ENCODE measurements around the gene NLRP9. TPM values are rescaled to one million over a fixed set of nuclear protein-coding genes. Genes with fewer than 3 reads are reported as not detected.

Gene NLRP9
- total RNA-seq, 1 experiment from 2014 or later = not detected

- in situ Hi-C loops (cut with HindIII; ENCODE audit: low pct_unique_long_range_greater_than_20kb, low sequenced_read_pairs) = no loop called here
Observed at GRCh38 chr19:55712804-55713631, 25.2 kb downstream of the NLRP9 start.

DNA sequence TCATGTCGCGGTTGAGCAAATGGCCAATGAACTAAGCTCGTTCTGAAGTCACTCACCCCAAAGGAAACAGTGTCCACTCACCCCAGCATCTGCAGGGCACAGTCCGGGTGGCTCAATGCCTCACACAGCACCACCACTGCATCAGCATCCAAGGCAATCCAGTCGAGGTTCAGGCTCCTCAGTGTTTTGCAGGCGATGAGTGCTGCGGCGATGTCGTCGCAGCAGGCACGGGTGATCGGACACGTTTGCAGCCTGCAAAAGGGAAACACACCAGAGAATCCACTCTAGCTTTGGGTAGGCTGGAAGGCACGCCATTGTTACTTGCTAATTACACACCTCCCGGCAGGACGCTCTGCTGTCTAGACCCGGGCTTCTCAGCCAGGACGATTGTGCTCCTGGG is 26.5 kb downstream of the NLRP9 start:
- no peak for DNase-seq (ENCODE audit: low read depth, low spot score)
- in situ Hi-C loops (cut with HindIII; ENCODE audit: low pct_unique_long_range_greater_than_20kb, low sequenced_read_pairs) = no loop called here

More at GRCh38 chr19:55712804-55713631, 25.2 kb downstream of the NLRP9 start:
- DNase-seq (ENCODE audit: low read depth, low spot score) = no peak

DNA sequence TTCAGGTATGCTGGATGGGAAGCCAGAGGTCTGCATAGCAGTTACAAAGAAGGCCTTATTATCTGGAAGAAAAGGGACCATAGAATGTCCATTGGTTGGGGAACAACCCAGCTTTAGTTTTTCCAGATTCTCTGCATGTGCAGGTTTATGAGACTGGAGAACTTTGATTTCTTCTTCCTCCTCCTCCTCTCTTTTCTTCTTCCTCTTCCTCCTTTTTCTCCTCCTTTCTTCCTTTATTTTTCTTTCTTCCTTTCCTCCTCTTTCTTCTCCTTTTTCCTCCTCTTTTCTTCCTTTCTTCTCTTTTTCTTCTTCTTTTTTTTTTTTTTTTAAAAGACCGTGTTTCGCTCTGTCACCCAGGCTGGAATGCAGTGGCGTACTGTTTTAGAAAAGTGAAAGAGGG is 32.2 kb downstream of the NLRP9 start:
- DNase-seq (ENCODE audit: low read depth, low spot score) = no peak
- in situ Hi-C loops (cut with HindIII; ENCODE audit: low pct_unique_long_range_greater_than_20kb, low sequenced_read_pairs) = no loop called here

DNA sequence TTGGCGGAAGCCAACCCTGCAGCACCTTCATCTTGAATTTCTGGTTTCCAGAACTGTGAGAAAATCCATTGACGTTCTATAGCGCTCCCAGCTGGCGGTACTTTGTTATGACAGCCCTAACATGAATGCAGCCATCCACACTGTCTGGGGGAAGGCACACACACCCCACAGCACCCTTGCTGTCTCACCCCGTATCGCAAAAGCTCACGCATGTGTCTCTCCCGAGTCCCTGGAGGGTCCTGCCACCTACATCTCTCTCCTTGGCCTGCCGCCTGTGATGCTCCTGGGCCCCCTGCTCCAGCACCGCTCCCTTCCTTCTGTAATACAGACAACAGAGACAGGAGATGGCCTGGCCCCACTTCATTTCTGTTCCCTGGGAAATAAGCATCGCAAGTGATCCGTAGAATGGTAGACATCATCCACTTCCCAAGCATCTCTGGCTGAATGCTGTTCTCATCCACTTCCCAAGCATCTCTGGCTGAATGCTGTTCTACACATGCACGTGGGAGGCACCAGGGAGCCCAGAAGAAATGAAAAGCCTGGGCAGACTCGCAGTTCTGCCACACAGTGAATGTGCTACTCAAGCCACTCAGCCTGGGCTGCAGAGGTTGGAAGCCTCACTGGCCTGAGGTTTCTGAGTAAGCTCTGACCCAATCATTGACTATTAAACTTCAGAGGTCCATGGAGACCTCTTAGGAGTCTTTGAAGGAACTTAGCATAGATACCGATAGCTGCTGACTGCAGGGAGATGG is 33.5 kb downstream of the NLRP9 start:
- DNase-seq (ENCODE audit: low read depth, low spot score) = no peak
- in situ Hi-C loops (cut with HindIII; ENCODE audit: low pct_unique_long_range_greater_than_20kb, low sequenced_read_pairs) = no loop called here

- DNase-seq (ENCODE audit: low read depth, low spot score) = peak; percentile 47
- in situ Hi-C loops (cut with HindIII; ENCODE audit: low pct_unique_long_range_greater_than_20kb, low sequenced_read_pairs) = no loop called here
Observed at GRCh38 chr19:55703790-55704215, 34.4 kb downstream of the NLRP9 start.

GRCh38 chr19:55702131-55702627 is 36.0 kb downstream of the NLRP9 start:
- DNase-seq (ENCODE audit: low read depth, low spot score) = no peak
- in situ Hi-C loops (cut with HindIII; ENCODE audit: low pct_unique_long_range_greater_than_20kb, low sequenced_read_pairs) = no loop called here

- no peak for DNase-seq (ENCODE audit: low read depth, low spot score)
- in situ Hi-C loops (cut with HindIII; ENCODE audit: low pct_unique_long_range_greater_than_20kb, low sequenced_read_pairs) = no loop called here
Observed at GRCh38 chr19:55700813-55701212, 37.4 kb downstream of the NLRP9 start.

DNA sequence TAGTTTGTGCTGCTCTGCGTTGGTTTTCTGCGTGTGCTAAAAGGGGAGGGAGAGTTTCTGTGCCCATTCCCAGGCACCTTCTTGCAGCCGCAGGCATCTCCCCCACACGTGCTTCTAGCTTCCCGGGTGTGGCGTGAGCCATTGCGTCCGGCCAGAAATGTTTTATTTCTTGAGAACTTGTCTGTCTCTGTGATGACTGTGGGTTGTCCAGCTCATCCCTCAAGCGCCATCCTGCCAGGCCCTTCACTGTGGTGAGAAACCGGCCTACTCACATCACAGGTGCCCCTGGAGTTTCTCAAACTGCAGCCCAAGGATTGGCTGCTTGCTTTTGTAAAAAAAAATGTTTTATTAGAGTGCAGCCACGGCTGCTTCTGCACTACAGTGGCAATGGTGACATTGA is 39.0 kb downstream of the NLRP9 start:
- no peak for DNase-seq (ENCODE audit: low read depth, low spot score)
- in situ Hi-C loops (cut with HindIII; ENCODE audit: low pct_unique_long_range_greater_than_20kb, low sequenced_read_pairs) = no loop called here

GRCh38 chr19:55698256-55698655 is 39.9 kb downstream of the NLRP9 start:
- in situ Hi-C loops (cut with HindIII; ENCODE audit: low pct_unique_long_range_greater_than_20kb, low sequenced_read_pairs) = no loop called here

DNA sequence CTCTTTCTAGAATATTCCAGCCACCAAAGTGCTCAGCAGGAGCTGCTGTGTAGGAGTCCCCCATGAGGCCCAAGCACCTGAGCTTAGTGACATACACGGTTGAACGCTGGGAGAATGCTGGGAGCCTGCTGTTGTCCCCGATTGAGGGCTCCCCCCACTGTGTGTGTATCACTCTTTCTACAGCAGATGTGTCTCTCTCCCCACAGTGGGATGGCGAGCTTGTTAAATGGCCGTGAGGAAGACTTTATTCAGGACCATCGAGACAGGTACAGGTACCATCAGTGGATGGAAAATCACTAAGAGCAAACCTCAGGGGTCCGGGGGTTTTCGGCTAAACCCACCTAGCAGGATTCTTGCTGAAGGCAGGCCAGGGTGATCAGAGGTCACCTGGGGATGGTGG is 40.5 kb downstream of the NLRP9 start:
- in situ Hi-C loops (cut with HindIII; ENCODE audit: low pct_unique_long_range_greater_than_20kb, low sequenced_read_pairs) = no loop called here

More at GRCh38 chr19:55698256-55698655, 39.9 kb downstream of the NLRP9 start:
- no peak for DNase-seq (ENCODE audit: low read depth, low spot score)

GRCh38 chr19:55697069-55697440 is 41.1 kb downstream of the NLRP9 start:
- in situ Hi-C loops (cut with HindIII; ENCODE audit: low pct_unique_long_range_greater_than_20kb, low sequenced_read_pairs) = no loop called here

More for the DNA sequence above, 40.5 kb downstream of the NLRP9 start:
- DNase-seq (ENCODE audit: low read depth, low spot score) = no peak

DNA sequence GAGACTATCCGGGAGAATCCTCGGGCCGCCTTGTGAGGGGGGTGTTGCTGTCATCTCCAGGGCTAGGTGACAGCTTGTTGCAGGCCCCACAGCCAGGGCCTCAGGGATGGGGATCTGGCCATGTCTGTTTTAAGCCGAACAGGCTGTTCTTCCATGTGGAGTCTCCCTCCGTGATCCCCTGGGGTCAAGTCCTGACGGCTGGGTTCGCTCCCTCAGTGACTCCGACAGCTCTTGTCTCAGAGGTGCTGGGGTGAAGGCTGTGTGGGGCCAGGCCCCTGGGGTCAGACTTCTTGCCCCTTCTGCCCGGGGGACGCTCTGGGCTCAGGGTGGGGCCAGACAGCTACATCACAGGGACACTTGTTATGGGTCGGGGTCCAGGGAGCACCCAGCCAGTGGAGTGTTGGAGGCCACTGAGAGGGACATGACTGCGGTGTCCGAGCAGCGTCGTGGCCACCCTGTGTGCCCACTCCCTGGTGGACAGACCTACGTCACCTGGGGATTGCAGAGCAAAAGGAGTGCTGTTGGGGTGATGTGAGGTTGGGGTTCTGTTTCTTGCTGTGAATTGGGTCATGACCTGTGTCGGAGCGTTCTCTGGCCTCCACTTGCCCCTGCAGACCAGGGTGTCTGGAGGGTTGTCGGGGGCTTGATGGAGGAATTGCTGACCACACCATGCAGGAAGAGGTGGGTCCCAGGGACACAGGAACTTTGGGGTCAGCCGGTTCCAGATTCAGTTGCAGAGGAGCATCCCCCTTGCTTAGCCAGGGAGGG is 41.7 kb downstream of the NLRP9 start:
- in situ Hi-C loops (cut with HindIII; ENCODE audit: low pct_unique_long_range_greater_than_20kb, low sequenced_read_pairs) = no loop called here
- DNase-seq (ENCODE audit: low read depth, low spot score) = no peak

More at GRCh38 chr19:55697069-55697440, 41.1 kb downstream of the NLRP9 start:
- no peak for DNase-seq (ENCODE audit: low read depth, low spot score)

DNA sequence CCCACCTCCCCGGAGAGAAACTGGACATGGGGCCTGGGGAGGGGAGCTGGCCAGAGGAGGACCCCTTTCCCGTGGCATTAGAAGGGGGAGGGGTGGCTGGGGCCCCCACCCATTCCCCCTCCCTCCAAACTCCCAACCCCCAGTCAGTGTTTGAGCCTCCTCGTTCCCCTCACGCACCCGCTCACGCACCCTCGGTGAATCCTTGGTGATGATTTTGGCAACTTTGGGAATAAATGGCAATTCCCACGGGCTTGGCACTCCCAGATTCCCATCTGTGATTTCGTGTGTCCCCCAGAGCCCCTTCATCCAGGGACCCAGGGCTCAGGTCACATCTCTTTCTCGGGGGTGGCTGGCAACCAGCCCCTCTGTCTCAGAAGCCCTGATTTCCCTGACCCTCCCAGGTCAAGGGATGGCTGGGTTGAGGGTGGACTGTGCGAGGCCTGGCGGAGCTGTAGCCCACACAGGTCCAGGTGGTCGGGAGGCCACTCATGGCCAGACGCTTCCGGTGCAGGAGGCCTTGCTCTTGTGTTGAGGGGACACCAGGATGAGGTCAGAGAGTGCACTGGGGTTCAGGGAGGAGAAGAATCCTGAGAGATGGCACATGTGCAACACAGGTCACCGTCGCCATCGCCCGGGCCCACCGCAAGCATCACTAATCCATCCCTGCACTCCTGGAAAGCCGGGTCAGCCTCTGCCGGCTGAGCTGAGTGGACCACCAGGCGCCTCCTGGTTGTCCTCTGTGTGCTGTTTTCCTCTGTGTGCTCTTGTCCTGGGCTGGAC is 42.5 kb downstream of the NLRP9 start:
- no peak for DNase-seq (ENCODE audit: low read depth, low spot score)
- in situ Hi-C loops (cut with HindIII; ENCODE audit: low pct_unique_long_range_greater_than_20kb, low sequenced_read_pairs) = no loop called here

DNA sequence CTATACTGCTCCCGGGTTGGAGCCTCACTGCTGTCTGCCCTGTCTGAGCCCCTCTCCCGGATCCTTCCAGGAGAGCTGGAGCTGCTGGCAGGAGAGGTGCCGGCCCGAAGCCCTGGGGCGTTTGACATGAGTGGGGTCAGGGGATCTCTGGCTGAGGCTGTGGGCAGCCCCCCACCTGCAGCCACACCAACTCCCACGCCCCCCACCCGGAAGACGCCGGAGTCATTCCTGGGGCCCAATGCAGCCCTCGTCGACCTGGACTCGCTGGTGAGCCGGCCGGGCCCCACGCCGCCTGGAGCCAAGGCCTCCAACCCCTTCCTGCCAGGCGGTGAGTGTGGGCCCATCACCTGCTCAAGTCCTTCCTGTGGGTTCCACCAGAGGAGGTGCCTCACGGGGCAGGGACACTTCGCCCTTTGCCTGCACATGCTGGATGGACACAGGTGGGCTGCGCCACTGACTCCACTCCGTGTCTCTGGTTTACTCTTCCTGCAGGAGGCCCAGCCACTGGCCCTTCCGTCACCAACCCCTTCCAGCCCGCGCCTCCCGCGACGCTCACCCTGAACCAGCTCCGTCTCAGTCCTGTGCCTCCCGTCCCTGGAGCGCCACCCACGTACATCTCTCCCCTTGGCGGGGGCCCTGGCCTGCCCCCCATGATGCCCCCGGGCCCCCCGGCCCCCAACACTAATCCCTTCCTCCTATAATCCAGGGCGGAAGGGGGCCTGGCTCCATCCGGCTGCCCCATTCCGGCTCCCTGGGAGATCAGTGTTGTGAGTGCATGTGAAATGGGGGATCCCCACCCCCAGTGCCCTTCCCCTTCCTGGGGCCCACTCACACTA is 43.3 kb downstream of the NLRP9 start:
- DNase-seq (ENCODE audit: low read depth, low spot score) = no peak
- in situ Hi-C loops (cut with HindIII; ENCODE audit: low pct_unique_long_range_greater_than_20kb, low sequenced_read_pairs) = no loop called here

DNA sequence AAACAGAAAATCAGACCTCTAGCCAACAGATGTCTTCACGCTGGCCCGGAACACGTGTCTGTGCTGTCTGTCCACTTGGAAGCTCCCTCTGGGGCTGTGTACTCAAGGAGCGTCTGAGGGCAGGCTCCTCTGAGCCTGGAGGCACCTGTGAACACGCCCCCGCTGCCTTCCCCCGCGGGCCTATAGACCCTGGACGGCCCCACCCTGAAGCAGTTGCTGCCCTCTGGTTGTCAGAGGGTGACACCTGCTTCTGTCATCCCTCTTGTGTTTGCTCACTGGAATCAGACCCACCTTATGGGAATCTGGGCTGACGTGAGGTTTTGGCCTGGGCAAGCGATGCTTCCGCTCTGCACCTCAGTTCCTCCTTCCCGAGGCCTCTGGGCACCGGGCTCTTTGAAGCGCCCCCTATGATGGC is 44.0 kb downstream of the NLRP9 start:
- in situ Hi-C loops (cut with HindIII; ENCODE audit: low pct_unique_long_range_greater_than_20kb, low sequenced_read_pairs) = no loop called here
- no peak for DNase-seq (ENCODE audit: low read depth, low spot score)

DNA sequence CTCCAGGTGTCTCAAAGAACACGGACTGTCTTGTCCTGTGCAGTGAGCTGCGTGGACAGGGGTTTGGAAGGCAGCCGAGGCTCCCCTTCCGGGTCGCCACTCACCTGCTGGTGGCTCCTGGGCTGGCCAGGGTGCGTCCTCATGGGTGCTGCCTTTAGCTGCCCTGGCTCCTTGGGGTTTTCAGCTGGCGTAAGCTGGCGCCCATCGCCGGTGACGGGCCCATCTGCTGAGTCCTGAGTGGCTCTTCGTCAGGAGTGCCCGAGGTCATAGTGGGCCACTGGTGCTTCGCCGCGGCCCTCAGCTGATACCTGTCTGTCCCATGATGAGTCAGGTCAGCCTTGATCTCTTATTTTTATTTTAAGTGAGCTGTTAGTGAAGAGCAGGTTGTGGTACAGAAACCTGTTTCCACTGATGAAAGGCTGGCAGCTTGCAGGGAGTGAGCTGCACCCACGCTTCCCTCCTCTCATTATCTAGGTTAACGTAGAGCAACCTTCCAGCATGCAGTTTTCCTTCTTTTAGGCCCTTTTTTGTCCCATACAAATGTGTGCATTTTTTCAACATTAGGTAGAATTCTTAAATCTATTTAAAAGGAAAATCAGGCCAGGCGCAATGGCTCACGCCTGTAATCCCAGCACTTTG is 44.7 kb downstream of the NLRP9 start:
- in situ Hi-C loops (cut with HindIII; ENCODE audit: low pct_unique_long_range_greater_than_20kb, low sequenced_read_pairs) = no loop called here

More for the DNA sequence above, 44.7 kb downstream of the NLRP9 start:
- no peak for DNase-seq (ENCODE audit: low read depth, low spot score)

Measured in SK-MEL-5 (cell line).